Thymus (tissue), 14 donors: ENCODE measurements around the gene EME2. TPM values are rescaled to one million over a fixed set of nuclear protein-coding genes. Genes with fewer than 3 reads are reported as not detected.
A peak's percentile ranks its signal among the peaks of the same experiment; 100 is the strongest.

Experiments
- DNase-seq, 9 donors: peaks; one replicate each; pipeline ENCODE4 v3.0.0-alpha.2; 2013; ENCODE audit warnings: low spot score in 9 of 9, low read depth in 6 of 9, missing footprints in 1 of 9
- H3K27ac ChIP-seq, 2 donors: one replicate each; pipeline ENCODE4 v1.5.1; 2013; ENCODE audit warnings: control low read depth in 1 of 2, low read depth in 1 of 2, low read length in 1 of 2, mild to moderate bottlenecking in 1 of 2, moderate library complexity in 1 of 2
- H3K27me3 ChIP-seq, 2 donors: one replicate each; pipeline ENCODE4 v1.5.1; 2013; ENCODE audit warnings: low read length in 1 of 2; ENCODE audit not compliant: control insufficient read depth in 2 of 2, insufficient read depth in 1 of 2
- H3K36me3 ChIP-seq, 2 donors: one replicate each; pipeline ENCODE4 v1.5.1; 2013; ENCODE audit warnings: low read length in 1 of 2, mild to moderate bottlenecking in 1 of 2, moderate library complexity in 1 of 2; ENCODE audit not compliant: control insufficient read depth in 2 of 2, insufficient read depth in 2 of 2
- H3K4me1 ChIP-seq, 2 donors: one replicate each; pipeline ENCODE4 v1.5.1; 2013; ENCODE audit warnings: low read length in 2 of 2; ENCODE audit not compliant: control insufficient read depth in 2 of 2, insufficient read depth in 2 of 2
- H3K4me3 ChIP-seq, 2 donors: one replicate each; pipeline ENCODE4 v1.5.1; 2013; ENCODE audit warnings: low read length in 2 of 2, control low read depth in 1 of 2, mild to moderate bottlenecking in 1 of 2
- H3K9me3 ChIP-seq, 2 donors: one replicate each; pipeline ENCODE4 v1.5.1; 2013; ENCODE audit warnings: low read length in 1 of 2, mild to moderate bottlenecking in 1 of 2; ENCODE audit not compliant: control insufficient read depth in 2 of 2, insufficient read depth in 1 of 2
- WGBS: extraction: QIAGEN DNeasy Blood & Tissue Kit; methylation state at CpG from one replicate; pipeline ENCODE4 v1.1.7; 2013; 5-methylcytosine and 5-hydroxymethylcytosine counted together
- long read RNA-seq, 10 donors: transcript quantifications; one replicate each; lab custom pipeline, GENCODE V29; 2026
- polyA plus RNA-seq: library from polyadenylated mRNA; stranded (reverse); fragments of 200-250 nt; gene quantifications from one replicate; pipeline ENCODE4 v1.2.3, GENCODE V29; 2013
- total RNA-seq: library from RNA; stranded (reverse); fragments of 120-200 nt; gene quantifications from one replicate; pipeline ENCODE4 v1.2.4, GENCODE V29; 2013
- donor health status: healthy.

EME2 gene, protein sequence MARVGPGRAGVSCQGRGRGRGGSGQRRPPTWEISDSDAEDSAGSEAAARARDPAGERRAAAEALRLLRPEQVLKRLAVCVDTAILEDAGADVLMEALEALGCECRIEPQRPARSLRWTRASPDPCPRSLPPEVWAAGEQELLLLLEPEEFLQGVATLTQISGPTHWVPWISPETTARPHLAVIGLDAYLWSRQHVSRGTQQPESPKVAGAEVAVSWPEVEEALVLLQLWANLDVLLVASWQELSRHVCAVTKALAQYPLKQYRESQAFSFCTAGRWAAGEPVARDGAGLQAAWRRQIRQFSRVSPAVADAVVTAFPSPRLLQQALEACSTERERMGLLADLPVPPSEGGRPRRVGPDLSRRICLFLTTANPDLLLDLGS
- total RNA-seq (6.1 TPM), polyA plus RNA-seq (13.1 TPM)
- long read RNA-seq, donor 1: 0 reads
- long read RNA-seq, donor 2: 0 reads
- long read RNA-seq, donor 3: 0 reads
- long read RNA-seq, donor 4, partial matches to known transcripts: 11 of 35 reads
- long read RNA-seq, donor 4, other reads (novel, unspliced or antisense): 24 of 35 reads
- long read RNA-seq, donor 5: 0 reads
- long read RNA-seq, donor 6, partial matches to known transcripts: 85 of 98 reads
- long read RNA-seq, donor 6, other reads (novel, unspliced or antisense): 13 of 98 reads
- long read RNA-seq, donor 7: 0 reads
- long read RNA-seq, donor 8: 0 reads
- long read RNA-seq, donor 9, partial matches to known transcripts: 0 of 1 reads
- long read RNA-seq, donor 9, other reads (novel, unspliced or antisense): 0 of 1 reads
- long read RNA-seq, donor 10: 0 reads

DNA sequence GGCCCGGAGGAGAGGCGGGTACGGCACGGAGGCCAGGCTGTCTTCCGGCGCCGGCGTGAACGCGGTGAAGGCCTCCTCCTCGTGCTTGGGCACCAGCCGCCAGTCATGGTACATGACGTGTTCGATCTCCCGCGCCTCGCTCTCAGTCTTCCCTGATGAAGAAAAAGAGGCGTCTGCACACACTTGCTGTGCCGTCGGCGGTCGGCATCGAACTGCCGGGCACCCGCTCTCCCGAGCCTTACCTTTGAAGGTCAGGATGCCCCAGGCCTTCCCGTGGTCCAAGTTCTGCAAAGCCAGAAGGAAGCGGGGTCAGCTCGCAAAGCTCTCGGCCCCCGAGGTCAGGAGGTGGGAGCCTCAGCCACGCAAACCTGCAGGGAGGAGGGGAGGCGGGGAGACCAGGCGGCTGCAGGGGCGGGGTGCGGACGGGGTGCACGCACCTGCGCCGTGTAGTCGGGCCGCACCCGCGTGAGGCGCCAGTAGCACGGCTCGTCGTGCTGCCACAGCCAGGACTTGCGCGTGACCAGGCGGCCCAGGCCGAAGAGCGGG, at the start of gene EME2:
Gene EME2 (plus strand): TSS at position 449 of the 546 bp plus-strand sequence. CDS start 418 bp downstream, outside the sequence.
- Histone ChIP-seq H3K27me3 (no peaks in the 10 kb centered on the region), H3K36me3 (peaks cover 48 to 49% of the 10 kb centered on the region in 2 donors), H3K27ac (peak within 1 kb of the TSS; percentile 66 to 83), H3K4me3 (peak within 1 kb of the TSS; percentile 75 to 80), H3K4me1 (peaks cover 20 to 23% of the 10 kb centered on the region in 2 donors), H3K9me3 (no peaks in the 10 kb centered on the region)
- DNase-seq: peak in 5 of 9 donors; percentile 21 to 70 (median 35)
- under 1% methylated on average over 53 of the region's 53 CpGs for WGBS

DNA sequence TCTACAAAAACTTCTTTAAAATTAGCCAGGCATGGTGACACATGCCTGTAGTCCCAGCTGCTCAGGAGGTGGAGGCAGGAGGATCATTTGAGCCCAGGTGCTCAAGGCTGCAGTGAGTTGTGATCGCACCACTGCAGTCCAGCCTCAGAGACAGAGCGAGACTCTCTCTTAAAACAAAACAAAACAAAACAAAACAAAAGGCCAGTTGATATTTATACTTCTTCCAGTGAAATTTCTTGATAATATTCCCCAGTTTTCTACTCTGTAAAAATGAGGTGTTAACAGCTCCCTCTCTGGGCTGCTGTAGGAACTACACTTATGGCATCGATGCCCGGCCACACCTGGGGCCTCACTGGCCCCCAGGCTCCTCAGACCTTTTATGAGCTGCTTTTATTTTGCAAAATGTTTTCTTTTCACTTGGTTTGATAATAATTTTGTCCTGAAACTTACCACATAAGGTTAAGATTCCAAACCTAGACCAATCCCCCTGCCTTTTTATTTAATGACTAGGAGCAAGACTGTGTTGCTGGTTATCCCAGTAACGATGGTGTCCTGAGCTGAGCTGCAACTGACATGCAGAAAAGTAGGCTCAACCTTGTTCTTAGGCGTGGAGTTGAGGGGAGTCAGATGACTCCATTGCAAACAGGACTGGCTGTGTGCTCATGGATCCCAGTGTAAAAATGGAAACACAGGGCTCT, 49.0 kb upstream of the EME2 start:
- H3K9me3 ChIP-seq: peaks cover 0 to 7% of the 10 kb centered on the region in 2 donors
- H3K27ac ChIP-seq: peak overlapping the region in 1 of 2 donors; percentile 42
- H3K36me3 ChIP-seq: peaks cover 37 to 41% of the 10 kb centered on the region in 2 donors
- H3K4me1 ChIP-seq: peaks cover 8 to 22% of the 10 kb centered on the region in 2 donors
- no peaks in the 10 kb centered on the region for H3K27me3 ChIP-seq
- DNase-seq: peak in 3 of 9 donors; percentile 43 to 56 (median 52)
- no peak overlapping the region for H3K4me3 ChIP-seq
- WGBS: 67% methylated on average over 6 of the region's 6 CpGs

DNA sequence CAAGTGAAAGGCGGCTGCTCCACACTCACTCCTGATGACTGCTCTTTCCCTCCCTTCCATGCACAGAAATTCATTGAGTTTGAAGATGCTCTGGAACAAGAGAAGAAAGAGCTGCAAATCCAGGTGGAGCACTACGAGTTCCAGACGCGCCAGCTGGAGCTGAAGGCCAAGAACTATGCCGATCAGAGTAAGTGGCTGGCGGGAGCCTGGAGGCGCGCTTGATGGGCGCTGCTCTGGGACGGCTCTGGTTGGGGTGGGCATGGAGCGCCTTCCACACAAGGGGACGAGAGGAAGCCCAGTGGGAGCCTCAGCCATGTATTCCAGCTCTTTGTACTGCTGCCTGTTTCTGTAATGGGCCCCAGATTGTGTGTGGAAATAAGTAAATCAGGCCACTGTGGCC, 48.1 kb upstream of the EME2 start:
- peaks cover 0 to 7% of the 10 kb centered on the region in 2 donors for H3K9me3 ChIP-seq
- DNase-seq: no peak
- H3K27me3 ChIP-seq: no peaks in the 10 kb centered on the region
- H3K36me3 ChIP-seq: peaks cover 39 to 50% of the 10 kb centered on the region in 2 donors
- H3K4me3 ChIP-seq: no peak overlapping the region
- WGBS: 92% methylated on average over 12 of the region's 12 CpGs
- H3K27ac ChIP-seq: no peak overlapping the region
- peaks cover 8 to 15% of the 10 kb centered on the region in 2 donors for H3K4me1 ChIP-seq

DNA sequence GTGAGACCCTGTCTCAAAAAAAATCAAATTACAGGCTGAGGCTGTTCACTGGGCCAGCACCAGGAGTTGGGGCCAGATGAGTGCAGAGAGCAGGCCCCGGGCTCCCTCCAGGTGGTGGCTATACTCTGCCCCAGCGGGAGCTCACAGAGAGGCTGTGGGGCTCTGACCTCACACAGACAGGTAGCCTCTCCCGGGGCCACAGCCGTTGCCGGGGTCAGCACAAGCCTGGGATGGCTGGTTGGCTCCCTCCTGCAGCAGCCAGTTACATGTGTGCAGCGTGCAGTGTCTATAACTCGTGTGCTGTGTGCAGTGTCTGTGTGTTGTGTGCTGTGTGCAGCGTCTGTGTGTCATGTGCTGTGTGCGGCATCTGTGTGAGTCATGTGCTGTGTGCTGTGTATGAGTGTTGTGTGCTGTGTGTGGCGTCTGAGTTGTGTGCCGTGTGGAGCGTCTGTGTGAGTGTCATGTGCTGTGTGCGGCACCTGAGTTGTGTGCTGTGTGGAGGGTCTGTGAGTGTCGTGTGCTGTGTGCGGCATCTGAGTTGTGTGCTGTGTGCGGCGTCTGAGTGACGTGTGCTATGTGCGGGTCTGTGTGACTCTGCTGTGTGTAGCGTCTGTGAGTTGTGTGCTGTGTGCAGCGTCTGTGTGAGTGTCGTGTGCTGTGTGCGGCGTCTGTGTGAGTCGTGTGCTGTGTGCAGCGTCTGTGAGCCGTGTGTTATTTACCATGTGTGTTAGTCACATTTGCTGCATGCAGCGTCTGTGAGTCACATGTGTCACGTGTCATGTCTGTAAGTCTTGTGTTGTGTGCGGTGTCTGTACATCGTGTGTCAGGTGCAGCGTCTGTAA, 45.7 kb upstream of the EME2 start:
- Histone ChIP-seq H3K4me3 (no peak overlapping the region), H3K9me3 (peaks cover 0 to 7% of the 10 kb centered on the region in 2 donors), H3K27ac (no peak overlapping the region), H3K36me3 (peaks cover 49 to 64% of the 10 kb centered on the region in 2 donors), H3K27me3 (no peaks in the 10 kb centered on the region), H3K4me1 (peaks cover 8 to 13% of the 10 kb centered on the region in 2 donors)
- DNase-seq: no peak
- WGBS: 97% methylated on average over 32 of the region's 32 CpGs

- no peak overlapping the region for H3K4me3 ChIP-seq
- 88% methylated on average over 37 of the region's 37 CpGs for WGBS
Measured at GRCh38 chr16:1727651-1728624, 44.7 kb upstream of the EME2 start.

DNA sequence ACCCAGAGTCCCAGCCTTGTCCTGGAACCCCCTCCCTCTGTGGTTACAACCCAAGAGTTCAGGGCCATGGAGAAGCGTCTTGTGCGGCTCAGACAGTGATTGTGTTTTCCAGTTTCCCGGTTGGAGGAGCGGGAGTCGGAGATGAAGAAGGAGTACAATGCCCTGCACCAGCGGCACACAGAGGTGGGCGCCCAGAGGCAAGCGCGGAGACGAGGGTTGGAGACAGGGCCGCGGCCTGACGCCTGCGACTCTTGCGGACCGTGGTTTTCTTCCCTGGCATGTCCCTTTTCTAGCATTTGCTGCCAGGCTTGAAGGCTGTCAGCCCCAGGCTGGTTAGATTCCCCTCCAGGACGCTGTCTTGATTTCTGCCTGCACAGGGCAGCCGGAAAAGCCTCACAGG, 43.6 kb upstream of the EME2 start:
- no peak overlapping the region for H3K27ac ChIP-seq
- over 99% methylated on average over 18 of the region's 18 CpGs for WGBS

More at GRCh38 chr16:1727651-1728624, 44.7 kb upstream of the EME2 start:
- H3K36me3 ChIP-seq: peaks cover 58 to 75% of the 10 kb centered on the region in 2 donors
- DNase-seq: no peak
- H3K9me3 ChIP-seq: peaks cover 0 to 7% of the 10 kb centered on the region in 2 donors
- peaks cover 2 to 7% of the 10 kb centered on the region in 2 donors for H3K4me1 ChIP-seq
- H3K27me3 ChIP-seq: no peaks in the 10 kb centered on the region
- H3K27ac ChIP-seq: no peak overlapping the region

DNA sequence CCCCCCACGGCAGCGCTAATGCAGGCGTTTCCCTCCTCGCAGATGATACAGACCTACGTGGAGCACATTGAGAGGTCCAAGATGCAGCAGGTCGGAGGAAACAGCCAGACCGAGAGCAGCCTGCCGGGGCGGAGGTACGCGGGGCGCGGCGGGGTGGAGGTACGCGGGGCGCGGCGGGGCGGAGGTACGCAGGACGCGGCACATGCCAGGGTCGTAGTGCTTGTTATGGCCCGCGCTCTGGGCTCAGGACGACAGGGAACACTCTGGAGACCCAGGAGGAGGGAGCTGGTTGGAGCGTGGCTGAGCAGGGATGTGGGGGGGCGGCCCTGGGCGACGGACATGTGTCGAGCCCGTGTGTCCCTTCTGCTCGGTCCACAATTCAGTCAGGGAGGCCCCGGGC, 43.2 kb upstream of the EME2 start:
- no peak for DNase-seq
- Histone ChIP-seq H3K4me1 (no peaks in the 10 kb centered on the region), H3K36me3 (peaks cover 69 to 85% of the 10 kb centered on the region in 2 donors), H3K27ac (no peak overlapping the region), H3K9me3 (peaks cover 0 to 7% of the 10 kb centered on the region in 2 donors), H3K27me3 (no peaks in the 10 kb centered on the region), H3K4me3 (no peak overlapping the region)
- WGBS: 98% methylated on average over 35 of the region's 35 CpGs

More for the DNA sequence above, 43.6 kb upstream of the EME2 start:
- Histone ChIP-seq H3K4me3 (no peak overlapping the region), H3K9me3 (peaks cover 0 to 7% of the 10 kb centered on the region in 2 donors), H3K27me3 (no peaks in the 10 kb centered on the region), H3K4me1 (no peaks in the 10 kb centered on the region), H3K36me3 (peaks cover 67 to 85% of the 10 kb centered on the region in 2 donors)
- DNase-seq: no peak
